GM19468 (cell line): ENCODE results near the gene ZSCAN31.
A peak's percentile ranks its signal among the peaks of the same experiment; 100 is the strongest.

Source experiments
- ATAC-seq: cut with Tn5 transposase; IDR thresholded peaks from one replicate; pipeline ENCODE4 v1.9.1; 2021; ENCODE audit warnings: mild to moderate bottlenecking, moderate library complexity, moderate number of reproducible peaks; ENCODE audit not compliant: unreplicated experiment; ENCODE audit errors: extremely low read depth

The ZSCAN31 gene

DNA sequence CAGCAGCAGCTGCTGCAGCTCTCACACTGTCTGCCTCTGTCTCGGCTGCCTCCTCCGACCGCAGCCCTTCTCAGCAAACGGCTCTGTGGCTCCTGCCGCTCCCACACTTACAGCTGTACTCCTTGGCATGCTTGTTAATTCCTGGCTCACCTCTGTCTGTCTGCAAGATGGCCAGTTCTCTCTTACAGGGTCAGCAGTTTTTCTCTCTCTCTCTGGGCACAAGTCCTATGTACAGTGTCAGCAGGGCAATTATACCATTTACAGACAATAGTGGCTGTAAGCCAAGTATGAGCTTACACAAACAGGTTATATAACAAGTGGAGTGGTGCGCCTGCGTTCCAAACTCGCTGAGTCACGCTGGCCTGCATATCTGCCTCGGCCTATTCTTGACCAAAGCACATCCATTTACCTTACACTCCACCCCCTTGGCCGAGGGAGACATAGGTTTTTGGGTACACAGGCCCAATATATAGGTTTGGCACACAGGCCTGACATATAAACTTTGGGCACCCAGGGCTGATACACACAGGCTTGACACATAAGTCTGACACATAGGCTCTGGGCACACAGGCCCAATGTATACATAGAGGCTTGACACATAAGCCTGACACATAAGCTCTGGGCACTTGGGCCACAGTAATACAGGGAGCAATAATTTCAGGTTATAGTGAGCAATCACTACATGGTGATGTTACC, 18.2 kb upstream of the ZSCAN31 start:
- no peak for ATAC-seq

DNA sequence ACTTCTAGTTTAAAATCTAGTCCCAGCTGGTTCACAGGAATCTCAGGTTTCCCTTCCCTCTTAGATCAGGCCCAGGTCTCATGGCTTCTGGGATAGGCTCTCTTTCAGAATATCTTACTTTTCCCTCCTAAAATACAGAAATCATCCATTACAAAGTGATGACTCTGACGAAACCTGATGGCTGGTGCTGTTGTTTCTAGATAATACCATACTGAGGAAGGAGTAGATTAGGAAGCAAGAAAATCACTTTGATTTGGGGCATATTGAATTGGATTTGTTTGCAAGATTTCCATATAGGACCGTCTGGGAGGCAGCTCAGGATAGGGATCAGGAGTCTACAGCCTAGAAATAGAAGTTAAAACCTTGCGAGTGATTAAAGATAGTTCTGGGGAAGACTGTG, 17.4 kb upstream of the ZSCAN31 start:
- no peak for ATAC-seq

DNA sequence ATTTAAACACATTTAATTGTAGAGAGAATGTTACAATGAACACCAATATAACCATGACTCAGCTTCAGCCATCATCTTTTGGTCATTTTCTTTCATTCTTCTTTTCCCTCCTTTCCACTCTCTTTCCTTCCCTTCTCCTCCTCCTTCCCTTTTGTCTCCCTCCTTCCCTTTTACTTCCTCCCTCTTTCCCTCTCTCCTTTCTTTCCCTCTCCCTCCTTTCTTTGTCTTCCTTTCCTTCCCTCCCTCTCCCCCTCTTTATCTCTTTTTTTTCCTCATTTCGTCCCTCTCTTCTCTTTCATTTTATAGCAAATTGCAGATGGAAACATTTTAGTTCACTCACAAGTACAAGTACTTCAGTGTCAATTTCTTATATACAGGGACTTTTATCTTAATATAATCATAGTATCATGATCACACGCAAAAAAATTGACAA, 15.6 kb upstream of the ZSCAN31 start:
- ATAC-seq: no peak

DNA sequence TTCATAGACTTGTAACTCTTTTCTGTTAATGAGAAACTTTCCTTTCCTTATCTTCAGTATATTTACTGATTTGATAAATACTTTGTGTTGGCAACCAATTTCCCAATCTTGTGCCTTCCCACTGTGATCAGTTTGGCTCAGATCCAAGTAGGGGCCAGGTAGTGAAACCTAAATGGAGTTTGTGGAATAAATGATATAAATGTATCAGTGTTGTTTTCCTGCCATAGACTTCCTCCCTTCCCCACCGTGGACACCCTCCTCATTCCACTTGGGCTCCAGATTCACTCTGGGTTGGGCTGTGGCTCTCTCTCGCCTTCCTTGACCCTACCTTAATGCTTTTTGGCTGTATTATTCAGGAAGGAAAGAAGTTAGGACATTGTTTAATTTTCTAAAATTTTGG, 15.1 kb upstream of the ZSCAN31 start:
- no peak for ATAC-seq

DNA sequence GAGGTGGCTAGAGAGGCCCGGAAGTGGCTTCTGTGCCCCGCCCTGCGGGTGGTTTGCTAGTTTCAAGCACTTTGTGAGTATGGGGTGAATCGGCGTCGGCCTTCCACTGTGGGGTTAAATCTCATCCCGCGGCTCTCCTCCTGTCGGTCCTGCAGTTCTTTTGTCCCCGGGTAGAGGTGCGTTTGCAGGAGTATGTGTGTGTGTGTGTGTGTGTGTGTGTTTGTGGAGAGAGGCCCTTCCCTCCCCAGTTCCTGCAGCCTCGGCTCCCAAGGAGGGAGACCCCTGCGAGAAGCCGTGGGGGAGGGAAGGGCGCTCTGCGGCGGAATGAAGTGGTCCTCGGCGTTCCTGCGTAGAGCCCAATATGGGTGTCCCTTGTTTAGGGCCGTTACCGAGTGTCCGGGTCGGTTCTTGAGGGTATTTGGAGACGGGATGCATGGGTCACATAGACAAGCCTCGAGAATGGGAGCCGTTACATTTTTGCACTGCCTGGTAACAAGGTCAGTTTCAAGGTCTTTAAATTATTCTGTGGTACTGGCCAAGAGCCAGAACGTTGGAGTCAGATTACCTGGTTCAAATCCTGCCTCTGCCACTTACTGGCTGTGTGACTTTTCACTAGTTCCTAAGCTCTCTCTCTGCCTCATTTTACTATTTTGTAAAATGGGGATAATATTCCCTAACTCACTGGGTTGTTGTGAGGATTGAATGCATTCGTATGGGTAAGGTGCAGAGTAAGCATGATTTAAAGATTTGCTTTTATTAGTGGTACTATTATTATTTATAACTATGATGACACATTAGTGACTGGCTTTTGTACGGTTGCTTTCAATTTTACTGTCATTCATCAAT, 14.2 kb upstream of the ZSCAN31 start, which contains the start of gene ZKSCAN3:
ZKSCAN3 (plus strand) TSS at position 56 of the 846 bp plus-strand sequence. CDS start 9,640 bp downstream, outside the sequence.
- ATAC-seq: peak; percentile 81

DNA sequence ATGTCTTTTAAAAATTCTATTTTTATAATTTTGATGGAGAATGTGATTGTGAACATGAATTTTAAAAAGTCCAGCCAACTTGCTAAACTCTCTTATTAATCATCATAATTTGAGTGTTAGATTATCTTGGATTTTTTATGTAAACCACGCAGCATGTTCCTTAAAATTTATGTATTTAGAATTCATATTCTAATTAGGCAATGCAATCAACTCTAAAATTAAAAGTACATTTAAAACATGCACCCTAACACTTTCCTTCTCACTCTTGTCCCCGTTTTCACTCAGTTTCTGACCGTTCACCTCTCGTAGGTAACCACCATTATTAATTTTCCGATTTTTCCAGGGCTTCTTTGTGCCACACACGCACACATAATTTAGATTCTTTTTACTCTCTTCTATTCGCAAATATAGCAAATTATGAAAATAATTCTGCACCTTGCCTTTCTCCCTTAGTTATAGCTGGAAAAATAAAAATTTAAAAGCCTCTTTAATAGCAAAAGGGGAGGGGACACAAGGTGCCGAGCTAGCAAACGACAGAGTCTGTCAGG, 13.5 kb upstream of the ZSCAN31 start:
- ATAC-seq: no peak

DNA sequence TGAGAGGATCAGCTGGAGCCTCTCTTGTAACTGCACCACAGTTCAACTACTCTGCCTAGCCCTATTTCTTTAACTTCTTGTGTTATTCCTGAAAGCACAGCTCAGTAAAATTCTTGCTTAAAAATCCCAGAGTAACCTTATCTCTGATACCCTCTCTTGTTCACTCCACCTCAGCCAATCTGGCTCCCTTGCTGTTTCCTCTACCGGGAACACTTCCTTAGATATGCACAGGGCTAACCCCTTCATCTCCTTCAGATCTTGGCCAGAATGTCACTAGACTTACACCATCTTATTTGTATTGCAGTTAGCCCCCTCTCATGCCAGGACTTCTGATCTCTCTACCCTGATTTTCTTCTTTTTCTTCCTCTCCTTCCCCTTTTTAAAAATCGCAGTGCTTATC, 11.2 kb upstream of the ZSCAN31 start:
- ATAC-seq: no peak

DNA sequence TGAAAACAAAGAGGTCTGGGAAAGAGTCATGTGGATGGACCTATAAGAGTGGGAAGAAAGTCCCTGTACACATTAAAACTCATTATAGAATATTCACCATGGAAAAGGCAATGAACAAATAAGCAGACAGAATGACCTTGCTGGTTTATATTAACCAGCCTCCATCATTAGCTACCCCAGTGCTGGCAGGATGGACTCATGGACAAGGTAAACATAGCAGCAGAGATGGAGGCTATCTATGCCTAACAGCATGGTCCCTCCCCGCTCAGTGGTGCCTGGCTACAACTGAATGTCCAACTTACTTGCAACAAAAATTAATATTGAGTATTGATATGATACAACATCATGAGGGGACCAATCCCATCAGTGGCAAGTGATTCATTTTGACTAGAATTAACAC, 9.3 kb upstream of the ZSCAN31 start:
- no peak for ATAC-seq

DNA sequence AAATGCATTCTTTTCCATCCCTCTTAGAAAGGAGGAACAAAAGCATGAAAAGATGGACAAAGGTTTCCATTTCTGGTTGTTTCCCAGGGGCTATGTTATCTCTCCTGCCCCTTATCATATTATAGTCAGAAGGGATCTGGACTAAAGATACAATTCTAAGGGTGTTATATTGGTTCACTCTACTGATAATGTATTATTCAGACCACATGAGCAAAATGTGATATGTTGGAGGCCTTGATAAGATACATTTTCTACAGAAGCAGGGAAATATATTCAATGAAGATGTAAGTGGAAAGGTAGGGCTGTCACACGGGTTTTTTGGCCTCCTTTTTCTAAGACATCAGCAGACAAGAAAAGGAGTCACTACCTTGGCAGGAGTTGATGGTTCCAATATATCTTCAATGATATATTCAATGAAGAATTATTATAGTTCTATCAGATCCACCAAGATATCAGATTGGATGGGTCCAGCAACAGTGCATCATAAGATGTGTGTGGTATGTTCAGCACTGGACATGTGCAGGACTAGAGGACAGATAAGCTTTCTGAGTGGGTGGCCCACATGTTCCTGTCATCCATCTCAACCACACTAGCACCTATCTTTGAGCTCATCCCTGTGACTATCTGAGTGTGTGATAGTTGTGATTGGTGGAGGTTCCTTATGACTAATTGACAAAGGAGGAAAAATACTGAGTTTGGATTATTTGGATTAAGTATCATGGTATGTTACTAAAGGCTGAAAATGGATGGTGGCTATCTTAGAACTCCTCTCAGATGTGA, 8.1 kb upstream of the ZSCAN31 start:
- no peak for ATAC-seq

DNA sequence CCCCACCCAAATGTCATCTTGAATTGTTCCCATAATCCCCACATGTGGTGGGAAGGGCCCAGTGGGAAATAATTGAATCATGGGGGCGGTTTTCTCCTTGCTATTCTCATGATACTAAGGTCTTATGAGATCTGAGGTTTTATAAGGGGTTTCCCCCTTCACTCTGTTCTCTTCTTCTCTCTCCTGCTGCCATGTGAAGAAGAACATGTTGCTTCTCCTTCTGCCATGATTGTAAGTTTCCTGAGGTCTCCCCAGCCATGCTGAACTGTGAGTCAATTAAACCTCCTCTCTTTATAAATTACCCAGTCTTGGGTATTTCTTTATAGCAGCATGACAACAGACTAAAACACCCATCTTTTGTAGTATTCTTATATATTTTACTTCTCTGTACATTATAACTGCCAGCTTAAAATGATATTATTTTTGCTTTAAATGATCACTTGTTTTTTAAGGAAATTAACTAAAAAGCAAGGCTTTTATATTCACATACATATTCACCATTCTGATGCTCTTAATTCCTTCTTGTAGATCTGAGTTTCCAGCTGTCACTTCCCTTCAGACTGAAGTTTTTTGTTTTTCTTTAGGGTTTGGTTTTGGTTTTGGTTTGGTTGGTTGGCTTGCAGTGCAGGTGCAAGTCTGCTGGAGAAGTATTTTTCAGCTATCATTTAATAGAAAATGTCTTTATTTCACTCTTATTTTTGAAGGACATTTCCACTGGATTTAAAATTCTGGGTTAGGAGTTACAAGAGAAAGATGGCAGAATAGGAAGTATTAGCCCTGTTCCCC, 4.6 kb upstream of the ZSCAN31 start:
- no peak for ATAC-seq

DNA sequence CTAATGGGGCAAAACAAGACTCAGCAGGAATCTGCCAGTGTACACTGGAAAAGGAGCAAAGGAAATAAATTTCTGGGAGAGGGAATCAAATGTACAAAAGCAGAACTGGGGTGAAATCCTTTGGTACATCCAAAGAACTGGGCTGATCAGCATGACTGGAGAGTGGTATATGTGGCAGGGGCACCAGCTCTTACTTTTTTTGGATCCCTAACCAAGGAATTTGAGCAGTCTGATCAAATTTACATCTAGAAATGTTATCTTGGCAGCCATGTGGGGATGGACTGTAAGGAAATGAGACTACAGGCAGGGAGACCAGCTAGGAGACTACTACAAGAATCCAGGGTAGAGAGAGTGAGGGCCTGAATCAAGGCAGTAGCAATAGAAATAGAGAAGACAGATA, 1.2 kb upstream of the ZSCAN31 start:
- ATAC-seq: no peak

DNA sequence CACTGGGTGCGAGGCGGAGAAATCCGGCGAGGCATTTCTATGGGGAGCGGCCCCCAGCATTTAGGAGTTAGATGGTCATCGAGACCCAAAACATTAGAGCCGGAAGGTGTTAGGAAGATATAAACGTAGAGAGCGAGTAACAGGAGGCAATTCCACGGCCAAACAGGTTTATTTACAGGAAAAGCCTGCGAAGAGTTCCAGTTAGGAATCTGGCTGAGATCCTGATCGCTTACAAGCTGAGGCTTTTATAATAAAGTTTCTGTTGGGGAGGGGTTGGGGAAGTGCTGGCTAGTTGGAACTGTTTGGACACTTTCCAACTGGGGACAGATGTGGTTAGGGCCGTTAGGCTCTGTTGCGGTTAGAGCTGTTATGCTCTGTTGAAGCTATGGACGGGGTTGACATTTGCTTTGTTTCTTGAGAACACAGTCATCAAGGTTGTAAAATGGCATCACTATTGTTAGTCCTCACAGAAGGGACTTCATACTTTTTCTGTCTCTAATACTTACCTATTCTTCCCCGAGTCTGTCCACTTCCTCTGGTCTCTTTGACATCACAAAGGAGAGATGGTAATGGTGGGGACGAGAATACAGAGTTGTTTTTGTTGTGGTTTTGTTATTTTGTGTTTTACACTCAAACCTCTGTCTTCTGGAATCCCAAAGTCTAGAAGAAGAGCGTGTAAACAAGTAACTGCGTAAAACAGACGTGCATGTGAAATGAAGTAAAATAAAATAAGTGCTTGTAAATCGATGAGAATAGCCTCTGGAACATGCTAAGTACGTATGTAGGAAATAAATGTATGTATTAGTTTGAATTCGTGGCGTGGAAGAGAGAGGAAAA, 554 bp upstream of the ZSCAN31 start:
- no peak for ATAC-seq

DNA sequence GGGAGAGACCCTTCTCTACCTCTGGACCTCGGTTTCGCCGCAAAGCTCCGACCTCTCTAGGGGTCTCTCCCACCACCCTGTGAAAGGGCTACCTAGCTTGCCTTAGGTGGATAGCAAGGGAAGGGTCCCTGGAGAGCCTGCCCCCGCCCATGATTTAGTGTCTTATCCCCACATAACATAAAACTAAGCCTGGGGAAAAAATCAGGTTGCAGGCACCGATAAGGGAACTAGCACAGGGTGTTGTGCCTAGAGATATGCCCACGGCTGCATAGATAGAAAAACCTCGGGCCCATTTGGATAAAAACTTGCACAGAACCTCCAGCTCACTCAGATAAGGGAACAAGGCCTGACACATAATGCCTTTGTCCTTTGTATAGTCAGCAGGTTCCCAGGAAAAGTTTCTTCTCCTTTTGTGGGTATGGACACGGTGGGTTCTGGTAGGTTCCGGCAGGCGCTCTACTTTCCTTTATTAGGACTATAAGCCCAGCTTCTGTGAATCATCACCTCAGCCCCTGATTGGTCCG, 846 bp downstream of the ZSCAN31 start:
- ATAC-seq: no peak

DNA sequence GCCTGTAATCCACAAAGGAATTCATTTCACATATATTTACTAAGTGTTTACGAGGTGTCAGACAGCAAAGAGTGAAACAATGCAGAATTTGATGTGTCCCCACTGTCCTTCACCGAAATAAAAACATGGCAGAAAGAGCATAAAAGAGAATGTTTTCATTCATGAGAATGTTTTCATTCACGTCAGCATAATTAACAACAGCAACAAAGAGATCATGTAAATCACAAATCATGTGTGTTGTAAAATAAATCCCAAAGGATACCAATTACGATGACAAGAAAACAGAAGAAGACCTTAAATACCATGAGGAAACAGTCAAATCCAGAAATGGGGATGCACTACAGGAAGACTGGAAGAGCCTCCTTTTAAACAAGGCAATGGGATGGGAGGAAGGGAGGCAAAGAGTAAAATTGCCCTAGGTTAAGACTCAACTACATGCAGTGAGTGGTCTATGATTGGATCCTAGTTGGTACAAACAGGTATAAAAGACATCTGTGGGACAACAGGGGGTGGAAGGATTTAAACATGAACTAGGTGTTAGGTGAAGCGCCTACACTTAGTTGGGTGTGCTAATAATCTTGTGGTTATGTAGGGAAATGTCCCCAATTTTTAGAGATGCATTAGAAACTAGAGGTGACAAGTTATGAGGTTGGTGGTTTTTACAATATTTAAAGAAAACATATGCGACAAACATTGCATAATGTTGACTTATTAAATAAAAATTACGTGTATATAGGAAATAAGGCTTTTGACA, 1.5 kb downstream of the ZSCAN31 start:
- no peak for ATAC-seq

DNA sequence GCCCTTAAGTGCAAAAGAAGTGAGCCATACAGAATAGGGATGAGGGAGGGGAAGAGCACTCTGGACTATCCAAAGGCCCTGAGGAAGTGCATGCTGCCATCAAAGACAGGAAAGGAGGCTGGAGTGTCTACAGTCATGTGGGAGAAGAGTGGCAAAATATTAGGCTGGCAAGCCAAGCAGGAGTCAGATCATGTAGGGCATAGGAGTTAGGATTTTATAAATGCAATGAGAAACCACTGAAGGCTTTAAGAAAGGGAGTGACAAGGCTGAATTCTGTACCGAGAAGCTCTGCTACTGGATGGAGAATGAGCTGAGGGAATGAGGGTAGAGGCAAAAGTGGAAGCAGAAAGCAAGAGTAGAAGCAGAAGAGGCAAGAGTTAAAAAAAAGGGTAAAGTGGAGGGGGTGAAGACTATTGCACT, 2.3 kb downstream of the ZSCAN31 start:
- ATAC-seq: no peak

DNA sequence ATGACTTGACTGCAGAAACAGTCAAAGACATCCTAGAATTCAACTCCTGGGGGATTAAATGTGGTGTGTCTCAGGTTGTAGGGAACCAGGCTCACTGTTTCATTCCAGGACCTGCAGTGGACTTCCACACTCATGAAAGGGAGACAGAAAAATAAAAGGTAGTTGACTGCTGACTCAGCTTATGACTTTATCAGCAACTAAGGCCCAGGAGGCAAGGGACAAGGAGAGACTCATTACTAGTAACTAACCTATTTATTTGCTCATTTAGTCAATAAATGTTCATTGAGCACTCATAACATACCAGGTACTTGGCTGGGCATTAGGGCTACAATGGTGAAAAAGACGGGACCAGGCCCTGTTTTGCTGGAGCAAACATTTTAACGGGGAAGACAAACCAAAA, 2.9 kb downstream of the ZSCAN31 start:
- no peak for ATAC-seq

DNA sequence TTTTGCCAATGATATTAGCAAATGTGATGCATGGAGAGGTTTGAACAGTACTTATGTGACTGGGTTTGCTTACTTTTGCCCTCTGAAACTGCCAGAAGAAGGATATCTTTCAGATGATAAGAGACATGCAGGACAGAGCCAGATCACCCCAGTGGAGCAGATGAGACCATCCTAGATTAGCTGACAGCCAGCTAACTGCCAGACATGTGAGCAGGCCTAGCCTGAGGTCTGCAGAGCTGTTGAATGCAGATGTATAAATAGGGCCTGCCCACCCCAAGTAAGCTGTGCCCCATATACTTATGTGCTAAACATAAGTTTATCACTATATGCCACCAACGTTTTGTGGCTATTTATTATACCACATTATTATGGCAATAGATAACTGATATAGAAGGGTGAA, 5.9 kb downstream of the ZSCAN31 start:
- ATAC-seq: no peak

DNA sequence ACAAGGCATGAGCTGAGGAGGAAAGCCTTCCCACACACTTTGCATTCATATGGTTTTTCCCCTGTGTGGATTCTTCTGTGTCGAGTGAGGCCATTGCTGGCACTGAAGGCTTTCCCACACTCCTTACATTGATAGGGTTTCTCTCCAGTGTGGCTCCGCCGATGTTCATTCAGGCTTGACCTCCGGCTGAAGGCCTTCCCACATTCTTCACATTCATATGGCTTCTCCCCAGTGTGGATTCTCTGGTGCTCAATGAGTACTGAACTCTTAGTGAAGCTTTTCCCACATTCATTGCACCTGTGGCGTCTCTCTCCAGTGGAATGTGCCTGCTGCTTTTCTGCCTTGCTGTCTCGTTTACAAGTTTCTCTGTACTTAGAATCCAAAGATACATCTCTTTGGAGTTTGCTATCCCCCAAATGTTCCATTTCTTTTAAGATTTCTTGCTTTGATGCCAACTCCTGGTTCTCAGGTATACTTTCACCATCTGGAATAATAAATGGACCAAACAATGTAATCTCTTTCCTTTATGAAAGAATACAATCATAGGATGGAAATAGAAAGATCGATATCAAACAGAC, 9.5 kb downstream of the ZSCAN31 start:
- no peak for ATAC-seq
